HG02571 (cell line): ENCODE data around the gene TMEM233.

Experiments used
- ATAC-seq: cut with Tn5 transposase; IDR thresholded peaks from one replicate; pipeline ENCODE4 v1.9.1; 2021; ENCODE audit warnings: mild to moderate bottlenecking, moderate library complexity; ENCODE audit not compliant: unreplicated experiment

The TMEM233 gene

GRCh38 chr12:119593578-119594398, at the start of gene TMEM233:
Gene TMEM233, plus strand, starts transcription at chr12:119593774. Its CDS starts 75 bp downstream, at chr12:119593849.
- ATAC-seq: no peak

- ATAC-seq: no peak
Observed at GRCh38 chr12:119544765-119545625, 48.6 kb upstream of the TMEM233 start.

- ATAC-seq: no peak
Observed at GRCh38 chr12:119546340-119546739, 47.2 kb upstream of the TMEM233 start.

GRCh38 chr12:119547001-119547400, 46.6 kb upstream of the TMEM233 start:
- no peak for ATAC-seq

- ATAC-seq: no peak
Observed at GRCh38 chr12:119556854-119557253, 36.7 kb upstream of the TMEM233 start.

- ATAC-seq: no peak
Observed at GRCh38 chr12:119565404-119565803, 28.2 kb upstream of the TMEM233 start.

GRCh38 chr12:119570771-119571170, 22.8 kb upstream of the TMEM233 start:
- ATAC-seq: no peak

- ATAC-seq: no peak
Observed at GRCh38 chr12:119573086-119573485, 20.5 kb upstream of the TMEM233 start.

- no peak for ATAC-seq
Observed at GRCh38 chr12:119574255-119574654, 19.3 kb upstream of the TMEM233 start.

GRCh38 chr12:119576118-119576810, 17.3 kb upstream of the TMEM233 start:
- no peak for ATAC-seq

GRCh38 chr12:119576915-119577314, 16.7 kb upstream of the TMEM233 start:
- no peak for ATAC-seq

- no peak for ATAC-seq
Observed at GRCh38 chr12:119578112-119578511, 15.5 kb upstream of the TMEM233 start.

- no peak for ATAC-seq
Observed at GRCh38 chr12:119589097-119589496, 4.5 kb upstream of the TMEM233 start.

GRCh38 chr12:119589634-119590033, 3.9 kb upstream of the TMEM233 start:
- no peak for ATAC-seq

GRCh38 chr12:119592232-119592631, 1.3 kb upstream of the TMEM233 start:
- no peak for ATAC-seq

GRCh38 chr12:119594399-119594730, 791 bp downstream of the TMEM233 start:
- no peak for ATAC-seq

- ATAC-seq: no peak
Observed at GRCh38 chr12:119594772-119595445, 1.3 kb downstream of the TMEM233 start.

GRCh38 chr12:119598159-119598558, 4.6 kb downstream of the TMEM233 start:
- ATAC-seq: no peak

- no peak for ATAC-seq
Observed at GRCh38 chr12:119601877-119602733, 8.5 kb downstream of the TMEM233 start.

- no peak for ATAC-seq
Observed at GRCh38 chr12:119602734-119603094, 9.1 kb downstream of the TMEM233 start.
